NCI-H2081 treated with DMSO at 0.1 percent for 48 hours (cell line): ENCODE results near the gene GRK4.
A peak's percentile ranks its signal among the peaks of the same experiment; 100 is the strongest.

Experiments used
- DNase-seq: peaks from one replicate; lab custom pipeline; 2025; lab: John Stamatoyannopoulos, UW

GRK4 gene

GRCh38 chr4:3073158-3074077, 110.0 kb downstream of the GRK4 start:
- no peak for DNase-seq

DNA sequence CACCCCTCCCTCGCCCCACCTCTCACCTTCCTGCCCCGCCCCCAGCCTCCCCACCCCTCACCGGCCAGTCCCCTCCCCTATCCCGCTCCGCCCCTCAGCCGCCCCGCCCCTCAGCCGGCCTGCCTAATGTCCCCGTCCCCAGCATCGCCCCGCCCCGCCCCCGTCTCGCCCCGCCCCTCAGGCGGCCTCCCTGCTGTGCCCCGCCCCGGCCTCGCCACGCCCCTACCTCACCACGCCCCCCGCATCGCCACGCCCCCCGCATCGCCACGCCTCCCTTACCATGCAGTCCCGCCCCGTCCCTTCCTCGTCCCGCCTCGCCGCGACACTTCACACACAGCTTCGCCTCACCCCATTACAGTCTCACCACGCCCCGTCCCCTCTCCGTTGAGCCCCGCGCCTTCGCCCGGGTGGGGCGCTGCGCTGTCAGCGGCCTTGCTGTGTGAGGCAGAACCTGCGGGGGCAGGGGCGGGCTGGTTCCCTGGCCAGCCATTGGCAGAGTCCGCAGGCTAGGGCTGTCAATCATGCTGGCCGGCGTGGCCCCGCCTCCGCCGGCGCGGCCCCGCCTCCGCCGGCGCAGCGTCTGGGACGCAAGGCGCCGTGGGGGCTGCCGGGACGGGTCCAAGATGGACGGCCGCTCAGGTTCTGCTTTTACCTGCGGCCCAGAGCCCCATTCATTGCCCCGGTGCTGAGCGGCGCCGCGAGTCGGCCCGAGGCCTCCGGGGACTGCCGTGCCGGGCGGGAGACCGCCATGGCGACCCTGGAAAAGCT, 110.9 kb downstream of the GRK4 start, which contains the start of the genes HTT and HTT-AS:
HTT (plus strand) TSS at position 604 of the 768 bp plus-strand sequence; CDS start at position 749, 145 bp downstream.
HTT-AS (minus strand) TSS at position 461 of the 768 bp plus-strand sequence.
- DNase-seq = peak; percentile 84

DNA sequence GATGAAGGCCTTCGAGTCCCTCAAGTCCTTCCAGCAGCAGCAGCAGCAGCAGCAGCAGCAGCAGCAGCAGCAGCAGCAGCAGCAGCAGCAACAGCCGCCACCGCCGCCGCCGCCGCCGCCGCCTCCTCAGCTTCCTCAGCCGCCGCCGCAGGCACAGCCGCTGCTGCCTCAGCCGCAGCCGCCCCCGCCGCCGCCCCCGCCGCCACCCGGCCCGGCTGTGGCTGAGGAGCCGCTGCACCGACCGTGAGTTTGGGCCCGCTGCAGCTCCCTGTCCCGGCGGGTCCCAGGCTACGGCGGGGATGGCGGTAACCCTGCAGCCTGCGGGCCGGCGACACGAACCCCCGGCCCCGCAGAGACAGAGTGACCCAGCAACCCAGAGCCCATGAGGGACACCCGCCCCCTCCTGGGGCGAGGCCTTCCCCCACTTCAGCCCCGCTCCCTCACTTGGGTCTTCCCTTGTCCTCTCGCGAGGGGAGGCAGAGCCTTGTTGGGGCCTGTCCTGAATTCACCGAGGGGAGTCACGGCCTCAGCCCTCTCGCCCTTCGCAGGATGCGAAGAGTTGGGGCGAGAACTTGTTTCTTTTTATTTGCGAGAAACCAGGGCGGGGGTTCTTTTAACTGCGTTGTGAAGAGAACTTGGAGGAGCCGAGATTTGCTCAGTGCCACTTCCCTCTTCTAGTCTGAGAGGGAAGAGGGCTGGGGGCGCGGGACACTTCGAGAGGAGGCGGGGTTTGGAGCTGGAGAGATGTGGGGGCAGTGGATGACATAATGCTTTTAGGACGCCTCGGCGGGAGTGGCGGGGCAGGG, 111.7 kb downstream of the GRK4 start:
- no peak for DNase-seq

DNA sequence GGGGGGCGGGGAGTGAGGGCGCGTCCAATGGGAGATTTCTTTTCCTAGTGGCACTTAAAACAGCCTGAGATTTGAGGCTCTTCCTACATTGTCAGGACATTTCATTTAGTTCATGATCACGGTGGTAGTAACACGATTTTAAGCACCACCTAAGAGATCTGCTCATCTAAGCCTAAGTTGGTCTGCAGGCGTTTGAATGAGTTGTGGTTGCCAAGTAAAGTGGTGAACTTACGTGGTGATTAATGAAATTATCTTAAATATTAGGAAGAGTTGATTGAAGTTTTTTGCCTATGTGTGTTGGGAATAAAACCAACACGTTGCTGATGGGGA, 112.2 kb downstream of the GRK4 start:
- DNase-seq = no peak

DNA sequence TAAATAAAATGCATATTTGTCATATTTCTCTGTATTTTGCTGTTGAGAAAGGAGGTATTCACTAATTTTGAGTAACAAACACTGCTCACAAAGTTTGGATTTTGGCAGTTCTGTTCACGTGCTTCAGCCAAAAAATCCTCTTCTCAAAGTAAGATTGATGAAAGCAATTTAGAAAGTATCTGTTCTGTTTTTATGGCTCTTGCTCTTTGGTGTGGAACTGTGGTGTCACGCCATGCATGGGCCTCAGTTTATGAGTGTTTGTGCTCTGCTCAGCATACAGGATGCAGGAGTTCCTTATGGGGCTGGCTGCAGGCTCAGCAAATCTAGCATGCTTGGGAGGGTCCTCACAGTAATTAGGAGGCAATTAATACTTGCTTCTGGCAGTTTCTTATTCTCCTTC, 114.4 kb downstream of the GRK4 start:
- DNase-seq = no peak

DNA sequence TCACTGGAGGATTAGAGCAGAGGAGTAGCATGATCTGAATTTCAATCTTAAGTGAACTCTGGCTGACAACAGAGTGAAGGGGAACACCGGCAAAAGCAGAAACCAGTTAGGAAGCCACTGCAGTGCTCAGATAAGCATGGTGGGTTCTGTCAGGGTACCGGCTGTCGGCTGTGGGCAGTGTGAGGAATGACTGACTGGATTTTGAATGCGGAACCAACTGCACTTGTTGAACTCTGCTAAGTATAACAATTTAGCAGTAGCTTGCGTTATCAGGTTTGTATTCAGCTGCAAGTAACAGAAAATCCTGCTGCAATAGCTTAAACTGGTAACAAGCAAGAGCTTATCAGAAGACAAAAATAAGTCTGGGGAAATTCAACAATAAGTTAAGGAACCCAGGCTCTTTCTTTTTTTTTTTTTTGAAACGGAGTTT, 116.3 kb downstream of the GRK4 start:
- no peak for DNase-seq

GRCh38 chr4:3082925-3083515, 119.6 kb downstream of the GRK4 start:
- no peak for DNase-seq

GRCh38 chr4:3083732-3084131, 120.4 kb downstream of the GRK4 start:
- no peak for DNase-seq

DNA sequence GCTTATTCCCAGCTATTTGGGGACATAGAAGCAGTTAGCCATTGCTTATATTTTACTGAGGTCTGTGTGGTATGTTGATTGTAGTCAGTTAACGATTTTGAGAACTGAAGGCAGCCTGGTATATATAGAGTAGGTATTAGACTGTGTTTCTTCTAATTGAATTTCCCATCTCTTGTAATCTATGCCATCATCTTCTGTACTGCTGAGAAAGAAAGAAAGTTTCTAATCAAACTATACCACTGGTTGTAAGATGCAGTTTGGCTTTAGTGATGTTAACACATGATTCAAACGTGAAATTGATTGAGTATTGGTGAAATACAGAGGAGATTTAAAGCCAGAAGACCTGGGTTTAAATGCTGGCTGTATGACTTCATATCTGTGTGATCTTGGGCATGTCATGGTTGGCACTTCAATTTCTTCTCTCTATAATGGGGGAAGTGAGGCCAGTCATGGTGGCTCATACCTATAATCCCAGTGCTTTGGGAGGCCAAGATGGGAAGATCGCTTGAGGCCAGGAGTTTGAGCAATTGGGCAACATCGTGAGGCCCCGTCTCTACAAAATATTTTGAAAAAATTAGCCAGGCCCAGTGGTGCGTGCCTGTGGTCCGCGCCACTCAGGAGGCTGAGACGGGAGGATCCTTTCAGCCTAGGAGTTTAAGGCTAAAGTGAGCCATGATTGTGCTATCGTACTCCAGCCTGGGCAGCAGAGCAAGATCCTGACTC, 122.7 kb downstream of the GRK4 start:
- no peak for DNase-seq

GRCh38 chr4:3087115-3087797, 123.9 kb downstream of the GRK4 start:
- DNase-seq = no peak
